NCI-H446 (cell line): Measurements from ENCODE around the gene TSR1.
"Not testable (repeated sequence)": the region's sequence is repeated elsewhere in the genome, so short reads cannot be mapped to it uniquely, and the experiment has no call there.

Experiments
- DNase-seq, 2 experiments: peaks; one replicate each; lab custom pipeline; 2025; lab: John Stamatoyannopoulos, UW

TSR1 gene

GRCh38 chr17:2336852-2337543 is 741 bp upstream of the TSR1 start, which contains the start of gene SGSM2:
Gene SGSM2 (plus strand): TSS chr17:2337501. CDS start chr17:2337689, 188 bp downstream.
- DNase-seq: peak; percentile 24 to 77

GRCh38 chr17:2335726-2336214 is 487 bp downstream of the TSR1 start:
- DNase-seq: no peak

- no peak for DNase-seq
These were observed 5.0 kb downstream of the TSR1 start for GRCh38 chr17:2331303-2331702.

GRCh38 chr17:2323629-2324314 is 12.5 kb downstream of the TSR1 start:
- DNase-seq: no peak

GRCh38 chr17:2321399-2321798 is 14.9 kb downstream of the TSR1 start:
- DNase-seq: no peak

- DNase-seq: no peak
These were observed 17.2 kb downstream of the TSR1 start for GRCh38 chr17:2319051-2319450.

- no peak for DNase-seq
These were observed 18.5 kb downstream of the TSR1 start for GRCh38 chr17:2317796-2318195.

- DNase-seq: not testable (repeated sequence)
These were observed 19.4 kb downstream of the TSR1 start for GRCh38 chr17:2316916-2317205.

GRCh38 chr17:2312736-2313135 is 23.5 kb downstream of the TSR1 start:
- DNase-seq: no peak

GRCh38 chr17:2309338-2310154 is 26.7 kb downstream of the TSR1 start:
- no peak for DNase-seq

GRCh38 chr17:2304931-2305330 is 31.3 kb downstream of the TSR1 start:
- DNase-seq: no peak

GRCh38 chr17:2303204-2304188 is 32.8 kb downstream of the TSR1 start, which contains the start of the genes SMG6 and SRR:
Gene SMG6 (minus strand): TSS chr17:2303785. CDS start chr17:2303720, 65 bp downstream.
Gene SRR (plus strand): TSS chr17:2303950. CDS start chr17:2315561, 11,611 bp downstream.
- DNase-seq: peak; percentile 81 to 93

GRCh38 chr17:2302778-2303203 is 33.5 kb downstream of the TSR1 start:
- DNase-seq: no peak

- no peak for DNase-seq
These were observed 36.5 kb downstream of the TSR1 start for GRCh38 chr17:2299756-2300155.

- DNase-seq: no peak
These were observed 37.1 kb downstream of the TSR1 start for GRCh38 chr17:2299136-2299535.

- DNase-seq: no peak
These were observed 39.2 kb downstream of the TSR1 start for GRCh38 chr17:2297023-2297422.

GRCh38 chr17:2295575-2295974 is 40.7 kb downstream of the TSR1 start:
- DNase-seq: no peak

GRCh38 chr17:2292100-2292499 is 44.2 kb downstream of the TSR1 start:
- no peak for DNase-seq

GRCh38 chr17:2289878-2290478 is 46.3 kb downstream of the TSR1 start:
- no peak for DNase-seq

- DNase-seq: no peak
These were observed 53.0 kb downstream of the TSR1 start for GRCh38 chr17:2283302-2283701.
